Hippocampal formation (tissue), 2 donors: ENCODE data around the gene VTI1A.
"Not testable (repeated sequence)": the region's sequence is repeated elsewhere in the genome, so short reads cannot be mapped to it uniquely, and the experiment has no call there.

Experiments
- DNase-seq, 2 donors: peaks; one replicate each; lab custom pipeline; 2025; lab: John Stamatoyannopoulos, UW

Gene VTI1A

DNA sequence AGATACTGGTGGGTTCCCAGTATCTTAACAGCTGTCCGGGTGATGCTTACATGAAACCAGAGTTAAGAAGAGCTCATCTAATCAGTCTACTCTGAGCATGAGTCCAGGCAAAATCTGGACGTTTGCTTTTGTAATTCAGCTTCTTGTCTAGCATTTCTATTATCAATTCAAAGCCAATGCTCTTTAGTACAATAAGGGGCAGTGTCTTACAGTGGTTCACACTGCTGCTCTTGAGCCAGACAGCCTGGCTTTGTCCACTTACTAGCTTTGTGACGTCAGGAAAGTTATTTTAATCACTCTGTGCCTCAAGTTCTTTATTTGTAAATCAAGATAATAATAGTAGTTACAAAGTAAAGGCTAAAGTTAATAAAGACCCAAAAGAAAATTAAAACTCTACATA, 275.7 kb downstream of the VTI1A start:
- DNase-seq = peak in 1 of 2 donors; percentile 48

GRCh38 chr10:112723876-112724275, 276.9 kb downstream of the VTI1A start:
- no peak for DNase-seq

- no peak for DNase-seq
Observed at GRCh38 chr10:112724404-112724991, 277.5 kb downstream of the VTI1A start.

DNA sequence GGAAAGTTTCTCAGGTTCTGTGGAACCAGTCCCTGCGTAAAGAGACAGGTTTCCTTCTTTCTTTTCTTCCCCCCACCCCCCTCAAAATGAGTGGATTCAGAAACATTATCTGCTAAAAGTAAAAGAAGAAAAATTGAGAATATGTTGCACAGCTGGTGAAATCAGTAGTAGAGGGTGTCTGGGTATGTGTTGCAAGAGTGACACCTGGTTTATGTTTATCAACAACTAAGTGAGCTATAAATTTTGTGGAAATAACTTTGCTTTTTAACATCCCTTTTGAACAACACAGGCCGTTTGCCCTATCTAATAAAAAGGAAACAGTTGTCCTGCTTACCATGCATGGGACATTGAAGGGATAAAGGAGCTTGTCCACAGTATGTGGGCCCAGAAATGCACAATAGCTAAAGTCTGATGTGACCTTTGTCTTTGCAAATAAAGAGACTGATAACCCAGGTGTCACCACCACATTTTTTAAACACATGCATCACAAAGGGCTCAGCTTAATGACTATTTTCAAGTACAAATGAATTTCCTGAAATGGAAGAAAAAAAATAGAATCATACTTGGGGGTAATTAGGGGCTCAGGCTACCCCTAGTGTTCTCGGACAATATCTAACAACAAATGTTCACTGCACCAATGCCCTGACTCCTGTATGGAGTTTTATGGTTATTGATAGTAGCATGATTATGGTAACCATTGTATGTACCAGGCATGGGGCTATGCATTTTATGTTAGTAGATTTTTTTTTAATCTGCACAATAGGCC, 281.3 kb downstream of the VTI1A start:
- DNase-seq = no peak

DNA sequence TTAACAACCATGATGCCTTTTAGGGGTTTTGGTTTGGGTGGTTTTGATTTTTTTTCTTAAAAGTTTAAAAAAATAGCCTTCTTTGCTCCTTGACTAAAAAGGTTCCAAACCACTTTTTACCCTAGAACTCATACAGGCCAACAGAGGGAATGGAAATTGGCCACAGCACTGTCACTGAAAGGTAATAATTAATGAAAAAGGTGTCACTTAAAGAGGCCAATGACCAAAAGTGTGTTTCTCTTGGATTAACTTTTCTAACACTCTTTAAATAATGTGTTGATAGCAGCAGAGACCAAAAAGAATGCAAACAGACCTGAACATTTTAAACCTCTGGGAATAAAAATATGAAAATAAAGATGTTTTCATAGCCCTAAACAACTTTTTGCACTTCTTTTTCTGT, 282.0 kb downstream of the VTI1A start:
- no peak for DNase-seq

DNA sequence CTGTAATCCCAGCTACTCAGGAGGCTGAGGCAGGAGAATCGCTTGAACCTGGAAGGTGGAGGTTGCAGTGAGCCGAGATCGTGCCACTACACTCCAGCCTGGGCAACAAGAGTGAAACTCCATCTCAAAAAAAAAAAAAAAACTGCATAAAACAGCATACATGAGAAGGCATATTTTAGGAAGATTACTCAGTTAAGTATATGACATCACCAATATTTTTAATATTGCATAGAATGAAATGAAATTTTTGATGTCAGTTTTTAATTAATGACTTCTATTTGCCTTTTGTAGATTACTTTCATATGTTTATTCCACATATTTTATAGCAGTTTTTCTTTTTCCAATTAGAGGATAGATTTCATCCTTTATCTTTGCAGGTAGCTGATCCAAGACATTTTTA, 284.4 kb downstream of the VTI1A start:
- not testable (repeated sequence) for DNase-seq

GRCh38 chr10:112732277-112732921, 285.4 kb downstream of the VTI1A start:
- DNase-seq = no peak

GRCh38 chr10:112735041-112735695, 288.2 kb downstream of the VTI1A start:
- peak in 1 of 2 donors; percentile 8 for DNase-seq

DNA sequence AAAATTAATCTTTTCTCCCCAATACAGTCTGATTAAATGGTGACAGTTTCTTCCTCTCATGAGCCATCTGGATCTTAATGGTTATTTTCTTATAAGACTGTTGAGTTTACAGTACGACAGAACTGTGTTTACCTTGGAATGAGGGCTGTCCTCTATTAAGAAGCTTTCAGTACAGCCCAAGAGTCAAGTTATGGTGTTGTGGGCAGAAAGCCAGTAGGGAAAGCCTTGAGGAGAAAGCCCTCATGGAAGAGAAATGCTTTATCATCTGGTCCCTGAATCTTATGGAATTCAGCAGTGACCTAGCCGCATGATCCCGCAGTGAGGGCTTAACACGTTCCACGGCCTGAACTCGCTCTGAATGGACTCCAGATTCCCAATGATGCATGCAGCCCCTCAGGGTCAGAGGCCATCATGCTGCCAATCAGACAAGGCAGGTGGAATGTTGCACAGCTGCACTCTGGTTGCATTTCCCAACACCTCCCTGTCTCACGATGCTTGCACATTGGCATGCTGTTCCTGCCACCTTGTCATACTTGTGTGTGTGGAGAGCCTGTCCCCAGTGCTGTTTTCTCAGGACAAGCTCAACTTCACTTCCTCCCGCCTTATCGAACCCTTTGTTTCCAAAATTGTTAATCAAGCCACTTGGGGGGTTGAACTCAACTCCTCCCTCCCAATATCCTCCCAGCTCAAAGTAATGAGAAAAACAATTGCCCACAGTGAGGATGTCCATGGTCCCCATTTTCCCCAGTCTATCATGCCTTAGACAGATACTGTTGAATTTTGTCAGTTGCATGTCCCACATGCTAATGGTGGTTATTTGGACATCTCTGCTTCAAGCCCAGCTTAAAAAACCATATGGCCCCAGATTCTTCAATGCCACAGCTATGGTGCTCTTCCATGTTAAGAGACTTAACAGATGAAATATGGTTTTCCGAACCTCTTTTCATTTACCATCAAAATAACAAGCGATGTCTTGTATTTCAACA, 291.9 kb downstream of the VTI1A start:
- no peak for DNase-seq

- DNase-seq = no peak
Observed at GRCh38 chr10:112739592-112740353, 292.8 kb downstream of the VTI1A start.

DNA sequence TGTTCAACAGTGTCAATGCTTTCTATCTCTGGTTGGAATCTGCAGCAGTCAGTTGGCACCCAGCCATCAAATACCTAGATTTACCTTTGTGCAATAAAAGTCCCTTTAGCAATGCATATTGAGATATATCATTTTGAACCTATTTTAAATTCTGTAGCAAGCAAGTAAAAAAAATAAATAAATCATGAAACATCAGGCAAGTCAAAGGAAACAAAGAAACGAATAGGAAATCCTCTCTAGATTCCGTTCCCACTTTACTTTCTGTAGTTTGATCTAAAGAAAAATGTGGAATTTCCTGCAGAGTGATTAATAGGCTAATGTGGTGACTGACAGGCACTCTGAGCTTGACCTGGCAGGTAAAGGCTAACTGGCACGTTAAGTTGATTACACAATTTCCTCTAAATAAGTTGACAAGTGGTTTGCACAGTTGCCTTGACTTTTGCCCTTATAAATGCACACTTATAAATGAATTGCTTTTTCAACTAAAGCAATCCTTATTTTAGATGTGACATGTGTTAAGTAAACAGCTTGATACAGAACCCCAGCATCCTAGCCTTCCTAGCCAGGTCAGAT, 294.9 kb downstream of the VTI1A start:
- no peak for DNase-seq

DNA sequence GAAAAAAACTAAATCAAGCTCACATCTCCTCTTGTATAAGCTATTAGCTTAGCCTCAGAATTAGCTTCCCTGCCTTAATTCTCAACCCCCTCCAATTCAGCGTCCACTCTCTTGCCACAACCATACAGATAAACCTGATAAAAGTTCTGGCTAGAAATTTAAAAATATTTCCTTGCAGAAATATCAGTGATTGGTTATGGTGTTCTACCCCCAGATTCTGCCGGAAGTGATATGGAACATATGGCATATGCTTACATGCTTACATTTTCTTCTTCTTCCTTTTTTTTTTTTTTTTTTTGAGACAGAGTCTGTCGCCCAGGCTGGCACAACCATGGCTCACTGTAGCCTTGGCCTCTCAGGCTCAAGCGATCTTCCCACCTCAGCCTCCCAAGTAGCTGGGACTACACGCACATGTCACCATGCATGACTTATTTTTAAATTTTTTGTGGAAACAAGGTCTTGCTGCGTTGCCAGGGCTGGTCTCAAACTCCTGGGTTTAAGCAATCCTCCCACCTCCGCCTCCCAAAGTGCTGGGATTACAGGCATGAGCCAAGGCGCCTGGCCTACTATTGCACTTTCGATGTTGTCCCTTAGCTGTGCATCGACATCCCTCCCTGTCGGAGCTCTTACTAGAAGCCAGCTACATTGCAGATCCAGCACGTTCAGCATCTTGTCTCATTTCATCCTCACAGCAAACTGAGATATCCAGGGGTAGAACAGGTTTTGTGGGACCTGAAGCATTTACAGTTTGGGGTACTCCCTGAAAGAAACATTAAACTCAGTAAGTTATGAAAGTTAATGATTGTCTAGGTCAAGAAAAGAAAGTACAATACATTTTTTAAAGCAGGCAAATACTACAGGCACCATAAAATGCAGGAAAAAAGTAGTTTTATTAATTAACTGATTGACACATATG, 297.4 kb downstream of the VTI1A start:
- no peak for DNase-seq

DNA sequence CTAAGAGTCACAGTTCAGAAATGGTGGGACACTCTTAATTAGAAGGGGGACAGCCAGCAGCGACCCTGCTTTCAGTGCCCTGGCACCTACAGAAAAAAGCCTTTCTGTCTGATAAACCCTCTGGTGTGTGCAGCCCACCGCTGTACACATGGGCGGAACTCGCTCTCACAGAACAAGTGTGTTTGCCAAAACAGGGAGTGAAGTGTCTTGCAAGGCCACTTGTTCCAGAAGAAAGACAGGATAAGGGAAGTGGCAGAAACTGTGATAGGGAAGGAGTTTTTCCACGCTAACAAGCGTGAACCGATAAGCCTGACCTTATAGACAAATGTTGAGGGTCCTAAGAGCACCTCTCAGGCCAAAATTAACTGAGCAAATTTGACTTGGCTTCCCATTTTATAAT, 299.3 kb downstream of the VTI1A start:
- no peak for DNase-seq

DNA sequence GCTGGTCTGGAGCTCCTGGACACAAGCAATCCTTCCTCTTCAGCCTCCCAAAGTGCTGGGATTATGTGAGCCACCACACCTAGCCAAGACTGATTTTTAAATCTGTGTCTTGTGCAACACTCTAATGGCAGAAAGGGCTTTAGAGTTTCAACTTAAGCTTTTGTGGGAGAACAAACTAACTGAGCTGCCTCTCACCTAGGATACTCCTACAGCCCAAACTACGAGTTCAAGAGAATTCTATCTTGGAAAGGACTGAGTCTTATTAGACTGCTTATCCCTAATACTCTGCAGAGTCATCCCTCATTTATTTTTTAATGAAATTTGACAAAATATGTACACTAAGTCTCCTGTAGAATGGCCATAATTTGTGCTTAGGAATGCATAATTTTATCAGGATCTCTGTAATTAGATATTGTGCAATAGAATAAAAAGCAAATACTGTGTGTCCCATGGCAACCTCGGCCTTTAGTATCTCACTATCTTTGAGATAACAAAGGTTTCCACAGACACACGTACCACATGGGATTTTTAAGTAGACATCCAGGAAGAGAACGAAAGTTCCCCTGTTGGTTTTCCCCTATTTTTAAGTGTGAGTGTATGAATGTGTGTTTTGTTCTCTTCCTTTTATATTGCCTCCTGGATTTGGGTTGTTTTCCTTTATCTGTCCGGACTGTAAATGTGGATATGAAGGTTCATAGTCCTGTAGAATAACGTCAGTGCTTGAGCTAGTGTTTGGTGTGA, 303.6 kb downstream of the VTI1A start:
- no peak for DNase-seq

GRCh38 chr10:112751651-112752050, 304.6 kb downstream of the VTI1A start:
- no peak for DNase-seq

DNA sequence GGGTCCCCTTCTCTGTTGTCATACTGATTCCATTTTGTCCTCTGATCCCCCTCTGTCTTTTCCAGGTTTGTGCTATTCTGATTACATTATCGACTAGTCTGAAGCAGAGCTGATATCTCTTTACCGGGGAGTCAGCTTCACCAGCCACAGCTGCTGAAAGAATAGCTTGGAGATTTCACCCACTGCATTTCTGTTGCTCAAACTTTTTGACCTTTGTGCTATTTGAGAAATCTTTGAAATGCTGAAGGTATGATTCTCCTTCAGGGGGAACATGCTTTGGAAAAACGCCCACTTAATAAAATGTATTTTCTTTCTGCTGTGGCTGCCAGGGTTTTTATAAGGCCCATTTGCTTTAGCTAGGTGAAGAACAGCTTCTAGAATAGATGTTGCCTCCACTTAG, 305.3 kb downstream of the VTI1A start:
- no peak for DNase-seq

- no peak for DNase-seq
Observed at GRCh38 chr10:112753961-112754411, 307.0 kb downstream of the VTI1A start.

DNA sequence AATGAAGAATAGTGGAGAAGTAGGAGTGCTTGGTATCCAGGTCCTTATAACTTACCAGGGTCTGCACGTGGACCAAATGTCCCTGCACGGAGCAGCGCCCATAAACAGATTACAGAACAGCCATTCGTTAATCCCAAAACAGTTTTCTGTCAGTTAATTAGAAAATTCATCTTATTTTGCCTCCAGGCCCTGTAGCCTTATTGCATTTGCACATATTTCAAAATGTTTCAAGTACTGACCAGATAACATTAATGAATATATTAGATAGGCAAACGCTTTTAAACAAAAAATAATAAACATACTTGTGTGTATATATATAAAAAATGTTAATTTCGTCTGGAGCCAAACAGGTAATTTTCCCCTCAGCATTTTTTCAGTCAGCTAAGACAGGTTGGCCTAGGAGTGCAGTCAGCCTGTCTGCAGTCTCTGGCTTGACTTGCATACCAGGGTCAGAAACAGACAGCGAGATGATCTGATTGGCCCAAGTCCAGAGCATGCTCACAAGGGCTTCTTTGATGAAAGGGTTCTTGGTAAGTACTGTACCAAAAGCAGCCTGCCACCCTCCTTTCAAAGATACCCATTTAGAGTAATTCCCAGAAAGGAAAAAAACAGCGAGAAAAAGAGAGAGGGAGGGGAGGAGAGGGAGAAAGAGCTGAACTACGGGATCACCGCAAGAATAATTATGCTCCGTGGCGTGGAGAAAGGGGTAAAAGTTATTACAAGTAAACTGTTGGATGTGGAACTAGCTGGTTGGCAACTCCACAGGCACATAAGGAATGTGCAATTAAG, 308.6 kb downstream of the VTI1A start:
- DNase-seq = peak; percentile 41 to 54
